ENCODE data around the gene LILRA5.

The LILRA5 gene

GRCh38 chr19:54335164-54335563 lies 22.2 kb upstream of the LILRA5 start:
- TF ChIP-seq TEAD4 (IDR thresholded peaks at IDR 0.05) (no peak), YY1 (IDR thresholded peaks at IDR 0.05; ENCODE audit: low read depth) (no peak), USF1 (IDR thresholded peaks at IDR 0.05) (no peak)

DNA sequence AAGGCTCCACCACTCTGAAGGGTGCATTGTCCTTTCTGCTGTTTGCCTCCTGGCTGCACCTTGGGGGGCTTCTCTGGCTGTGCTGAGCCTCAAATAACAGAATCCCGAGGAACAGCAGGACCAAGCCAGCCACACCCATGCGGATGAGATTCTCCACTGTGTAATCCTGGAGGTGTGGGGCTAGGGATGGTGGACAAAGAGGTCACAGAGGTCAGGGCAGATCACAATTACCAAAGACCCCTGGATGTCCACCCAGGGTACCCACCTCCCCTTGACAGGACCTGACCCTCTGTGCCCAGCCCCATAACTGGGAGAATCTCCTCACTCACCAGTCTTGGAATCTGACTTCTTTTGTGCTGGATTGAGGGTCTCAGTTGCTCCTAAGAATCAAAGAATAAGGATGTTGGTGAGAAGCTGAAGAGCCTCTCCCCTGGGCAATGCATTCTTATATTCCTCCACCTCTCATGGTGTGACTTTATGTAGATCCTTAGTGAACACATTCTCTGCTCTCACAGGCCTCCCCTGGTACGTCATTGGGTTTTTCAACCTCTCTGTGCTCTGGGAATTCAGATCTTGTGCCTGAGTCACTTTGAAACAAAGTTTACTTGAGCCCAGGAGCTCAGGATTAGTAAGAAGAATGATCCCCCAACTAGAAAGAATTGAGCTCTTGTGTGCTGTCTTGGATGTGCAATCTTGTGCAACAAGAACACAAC lies 20.8 kb upstream of the LILRA5 start:
- TF ChIP-seq TEAD4 (IDR thresholded peaks at IDR 0.05) (no peak), TAF1 (IDR thresholded peaks at IDR 0.05; ENCODE audit: low read depth) (no peak), RAD21 (IDR thresholded peaks at IDR 0.05; ENCODE audit: low read depth) (no peak), USF1 (IDR thresholded peaks at IDR 0.05) (no peak), ZBTB7A (IDR thresholded peaks at IDR 0.05; ENCODE audit: low read depth) (no peak), FOXM1 (IDR thresholded peaks at IDR 0.05; ENCODE audit: borderline replicate concordance, low read depth) (no peak), CEBPB (IDR thresholded peaks at IDR 0.05) (no peak), EGR1 (IDR thresholded peaks at IDR 0.05) (no peak), CREB1 (IDR thresholded peaks at IDR 0.05; ENCODE audit: low read depth) (no peak), NFIC (IDR thresholded peaks at IDR 0.05) (no peak)

GRCh38 chr19:54332149-54332548 lies 19.2 kb upstream of the LILRA5 start:
- TF ChIP-seq RAD21 (IDR thresholded peaks at IDR 0.05; ENCODE audit: low read depth) (no peak), CREB1 (IDR thresholded peaks at IDR 0.05; ENCODE audit: low read depth) (no peak), EP300 (IDR thresholded peaks at IDR 0.05; ENCODE audit: borderline replicate concordance) (no peak), YY1 (IDR thresholded peaks at IDR 0.05; ENCODE audit: low read depth) (no peak), ZBTB7A (IDR thresholded peaks at IDR 0.05; ENCODE audit: low read depth) (no peak), TCF12 (IDR thresholded peaks at IDR 0.05; ENCODE audit: low read depth) (no peak), TAF1 (IDR thresholded peaks at IDR 0.05; ENCODE audit: low read depth) (no peak), CEBPB (IDR thresholded peaks at IDR 0.05) (no peak), USF1 (IDR thresholded peaks at IDR 0.05) (no peak), TEAD4 (IDR thresholded peaks at IDR 0.05) (no peak), NFIC (IDR thresholded peaks at IDR 0.05) (no peak), FOXM1 (IDR thresholded peaks at IDR 0.05; ENCODE audit: borderline replicate concordance, low read depth) (no peak)
- TF ChIP-seq, protein P1, sequence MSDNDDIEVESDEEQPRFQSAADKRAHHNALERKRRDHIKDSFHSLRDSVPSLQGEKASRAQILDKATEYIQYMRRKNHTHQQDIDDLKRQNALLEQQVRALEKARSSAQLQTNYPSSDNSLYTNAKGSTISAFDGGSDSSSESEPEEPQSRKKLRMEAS (IDR thresholded peaks at IDR 0.05), result no peak
- TF ChIP-seq, protein P2, sequence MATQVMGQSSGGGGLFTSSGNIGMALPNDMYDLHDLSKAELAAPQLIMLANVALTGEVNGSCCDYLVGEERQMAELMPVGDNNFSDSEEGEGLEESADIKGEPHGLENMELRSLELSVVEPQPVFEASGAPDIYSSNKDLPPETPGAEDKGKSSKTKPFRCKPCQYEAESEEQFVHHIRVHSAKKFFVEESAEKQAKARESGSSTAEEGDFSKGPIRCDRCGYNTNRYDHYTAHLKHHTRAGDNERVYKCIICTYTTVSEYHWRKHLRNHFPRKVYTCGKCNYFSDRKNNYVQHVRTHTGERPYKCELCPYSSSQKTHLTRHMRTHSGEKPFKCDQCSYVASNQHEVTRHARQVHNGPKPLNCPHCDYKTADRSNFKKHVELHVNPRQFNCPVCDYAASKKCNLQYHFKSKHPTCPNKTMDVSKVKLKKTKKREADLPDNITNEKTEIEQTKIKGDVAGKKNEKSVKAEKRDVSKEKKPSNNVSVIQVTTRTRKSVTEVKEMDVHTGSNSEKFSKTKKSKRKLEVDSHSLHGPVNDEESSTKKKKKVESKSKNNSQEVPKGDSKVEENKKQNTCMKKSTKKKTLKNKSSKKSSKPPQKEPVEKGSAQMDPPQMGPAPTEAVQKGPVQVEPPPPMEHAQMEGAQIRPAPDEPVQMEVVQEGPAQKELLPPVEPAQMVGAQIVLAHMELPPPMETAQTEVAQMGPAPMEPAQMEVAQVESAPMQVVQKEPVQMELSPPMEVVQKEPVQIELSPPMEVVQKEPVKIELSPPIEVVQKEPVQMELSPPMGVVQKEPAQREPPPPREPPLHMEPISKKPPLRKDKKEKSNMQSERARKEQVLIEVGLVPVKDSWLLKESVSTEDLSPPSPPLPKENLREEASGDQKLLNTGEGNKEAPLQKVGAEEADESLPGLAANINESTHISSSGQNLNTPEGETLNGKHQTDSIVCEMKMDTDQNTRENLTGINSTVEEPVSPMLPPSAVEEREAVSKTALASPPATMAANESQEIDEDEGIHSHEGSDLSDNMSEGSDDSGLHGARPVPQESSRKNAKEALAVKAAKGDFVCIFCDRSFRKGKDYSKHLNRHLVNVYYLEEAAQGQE (IDR thresholded peaks at IDR 0.05; ENCODE audit: low read depth), result no peak

- TF ChIP-seq TEAD4 (IDR thresholded peaks at IDR 0.05) (no peak), YY1 (IDR thresholded peaks at IDR 0.05; ENCODE audit: low read depth) (no peak), USF1 (IDR thresholded peaks at IDR 0.05) (no peak), EP300 (IDR thresholded peaks at IDR 0.05; ENCODE audit: borderline replicate concordance) (no peak), TAF1 (IDR thresholded peaks at IDR 0.05; ENCODE audit: low read depth) (no peak), RAD21 (IDR thresholded peaks at IDR 0.05; ENCODE audit: low read depth) (no peak), CREB1 (IDR thresholded peaks at IDR 0.05; ENCODE audit: low read depth) (no peak), CEBPB (IDR thresholded peaks at IDR 0.05) (no peak), EGR1 (IDR thresholded peaks at IDR 0.05) (no peak), FOXM1 (IDR thresholded peaks at IDR 0.05; ENCODE audit: borderline replicate concordance, low read depth) (no peak)
- TF ChIP-seq, protein P2 (IDR thresholded peaks at IDR 0.05; ENCODE audit: low read depth), result no peak
- TF ChIP-seq, protein P1 (IDR thresholded peaks at IDR 0.05), result no peak
Measured at GRCh38 chr19:54331626-54332025, 18.7 kb upstream of the LILRA5 start.

DNA sequence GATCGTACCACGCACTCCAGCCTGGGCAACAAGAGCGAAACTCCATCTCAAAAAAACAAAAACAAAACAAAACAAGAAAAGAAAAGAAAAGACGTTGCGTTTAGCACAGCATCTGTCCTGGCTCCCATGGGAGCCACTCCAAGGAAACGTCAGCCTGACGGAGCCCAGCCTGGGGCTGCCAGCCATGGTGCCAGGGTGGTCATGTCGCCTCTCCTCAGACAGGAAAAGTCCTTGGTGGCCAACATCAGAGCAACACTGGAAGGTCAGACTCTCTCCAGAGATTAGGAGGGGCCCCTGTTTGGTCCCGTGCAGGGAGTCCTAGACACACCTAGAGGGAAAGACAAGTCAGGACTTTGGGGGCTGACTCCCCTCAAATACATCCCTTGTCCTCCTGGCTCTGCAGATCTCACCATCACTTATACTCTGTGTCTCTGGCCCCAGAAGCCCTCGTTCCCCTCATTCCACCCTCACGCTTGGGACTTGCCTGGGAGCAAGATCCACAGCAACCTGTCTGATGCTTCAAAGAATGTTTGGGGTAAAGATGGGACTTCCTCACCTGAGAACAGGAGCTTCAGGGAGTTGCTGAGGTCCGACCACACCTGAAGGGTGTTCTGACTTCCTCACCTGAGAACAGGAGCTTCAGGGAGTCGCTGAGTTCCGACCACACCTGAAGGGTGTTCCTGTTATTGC lies 16.7 kb upstream of the LILRA5 start:
- TF ChIP-seq YY1 (IDR thresholded peaks at IDR 0.05; ENCODE audit: low read depth), result no peak
- TF ChIP-seq TCF12 (IDR thresholded peaks at IDR 0.05; ENCODE audit: low read depth), result no peak
- TF ChIP-seq CREB1 (IDR thresholded peaks at IDR 0.05; ENCODE audit: low read depth), result no peak
- TF ChIP-seq TAF1 (IDR thresholded peaks at IDR 0.05; ENCODE audit: low read depth), result no peak
- TF ChIP-seq EGR1 (IDR thresholded peaks at IDR 0.05), result no peak

Data from Ishikawa (cell line).